Transverse colon (tissue), 3 donors: ENCODE data around the gene RAB40B.

Source experiments
- CTCF ChIP-seq, 5 experiments: fragments of 200-600 bp in 3 of 5; fragments of 450-650 bp in 2 of 5; sonication (generic) in 3 of 5; IDR thresholded peaks; 1 replicate in 2 of 5; 2 replicates in 3 of 5; pipeline ENCODE4 v1.5.1; 2016 to 2017; ENCODE audit warnings: antibody characterized with exemption in 5 of 5, inconsistent platforms in 3 of 5, mild to moderate bottlenecking in 2 of 5, moderate library complexity in 1 of 5
- POLR2A ChIP-seq: fragments of 450-650 bp; IDR thresholded peaks from one replicate; pipeline ENCODE4 v1.6.1; 2016; ENCODE audit warnings: antibody characterized with exemption, mild to moderate bottlenecking, moderate library complexity

- TF ChIP-seq CTCF (IDR thresholded peaks at IDR 0.05), result no peak
- TF ChIP-seq POLR2A, result peak; percentile 97
Measured at GRCh38 chr17:82648165-82648668, 50.3 kb downstream of the RAB40B start, which contains the start of gene WDR45B.
